Transverse colon (tissue), 4 donors: ENCODE results near the gene LRSAM1. TPM values are rescaled to one million over a fixed set of nuclear protein-coding genes. Genes with fewer than 3 reads are reported as not detected.

ENCODE experiments used
- DNase-seq: peaks from one replicate; pipeline ENCODE4 v3.0.0-alpha.2; 2019
- H3K27ac ChIP-seq, 4 donors: fragments of 200-600 bp; sonication (generic); 2 replicates each; pipeline ENCODE4 v1.5.1; 2016 to 2018; ENCODE audit warnings: inconsistent platforms in 4 of 4
- H3K27me3 ChIP-seq: fragments of 200-600 bp; sonication (generic); 2 replicates; pipeline ENCODE4 v1.5.1; 2017; ENCODE audit warnings: inconsistent platforms
- H3K36me3 ChIP-seq, 4 donors: fragments of 200-600 bp; sonication (generic); 2 replicates each; pipeline ENCODE4 v1.5.1; 2017 to 2019; ENCODE audit warnings: inconsistent platforms in 4 of 4
- H3K4me1 ChIP-seq, 4 donors: fragments of 200-600 bp; sonication (generic); 2 replicates each; pipeline ENCODE4 v1.5.1; 2017 to 2020; ENCODE audit warnings: inconsistent platforms in 4 of 4
- H3K4me3 ChIP-seq, 4 donors: fragments of 200-600 bp; sonication (generic); 1 replicate in 1 of 4; 2 replicates in 3 of 4; pipeline versions ENCODE4 v1.5.1 to v1.6.1; 2017 to 2019; ENCODE audit warnings: inconsistent platforms in 4 of 4
- H3K9me3 ChIP-seq, 2 donors: fragments of 200-600 bp; sonication (generic); 2 replicates each; pipeline ENCODE4 v1.5.1; 2017 to 2019; ENCODE audit warnings: inconsistent platforms in 2 of 2
- EP300 ChIP-seq: sonication (generic); formaldehyde crosslinking; IDR thresholded peaks from one replicate; pipeline ENCODE4 v1.6.1; 2017; ENCODE audit warnings: antibody characterized with exemption, low read depth
- POLR2A ChIP-seq: fragments of 450-650 bp; IDR thresholded peaks from one replicate; pipeline ENCODE4 v1.6.1; 2016; ENCODE audit warnings: antibody characterized with exemption, mild to moderate bottlenecking, moderate library complexity
- POLR2AphosphoS5 ChIP-seq, 3 donors: sonication (generic); formaldehyde crosslinking; IDR thresholded peaks; one replicate each; pipeline ENCODE4 v1.6.1; 2016; ENCODE audit warnings: antibody characterized with exemption in 3 of 3
- WGBS, 2 donors: methylation state at CpG; one replicate each; pipeline ENCODE4 v1.1.5; 2018; ENCODE audit warnings: low coverage in 1 of 2; 5-methylcytosine and 5-hydroxymethylcytosine counted together
- in situ Hi-C, 4 donors: fragments of 200-750 bp; cut with MboI; loops; one replicate each; pipeline versions ENCODE4 v1.15.0 to v1.15.1; 2017; ENCODE audit warnings: low sequenced_read_pairs in 3 of 4, low pct_ligation_motif_present in 1 of 4, low pct_unique_long_range_greater_than_20kb in 1 of 4
- intact Hi-C: fragments of 100-400 bp; cut with DNase I; formaldehyde crosslinking; loops from one replicate; pipeline ENCODE4 v1.15.1; 2023; ENCODE audit warnings: low total_unique reads
- total RNA-seq, 4 donors: library from RNA; depleted of rRNA; stranded (reverse); fragments of >200 nt; gene quantifications; one replicate each; pipeline ENCODE4 v1.1.0, GENCODE V29; 2016
- TF ChIP-seq, protein P1 (sequence below), 5 experiments: fragments of 200-600 bp in 3 of 5; fragments of 450-650 bp in 2 of 5; sonication (generic) in 3 of 5; IDR thresholded peaks; 1 replicate in 2 of 5; 2 replicates in 3 of 5; pipeline ENCODE4 v1.5.1; 2016 to 2017; ENCODE audit warnings: antibody characterized with exemption in 5 of 5, inconsistent platforms in 3 of 5, mild to moderate bottlenecking in 2 of 5, moderate library complexity in 1 of 5

The LRSAM1 gene
- total RNA-seq, 4 donors from 2014 or later: 16.2 to 39.2 (median 26.2) TPM

DNA sequence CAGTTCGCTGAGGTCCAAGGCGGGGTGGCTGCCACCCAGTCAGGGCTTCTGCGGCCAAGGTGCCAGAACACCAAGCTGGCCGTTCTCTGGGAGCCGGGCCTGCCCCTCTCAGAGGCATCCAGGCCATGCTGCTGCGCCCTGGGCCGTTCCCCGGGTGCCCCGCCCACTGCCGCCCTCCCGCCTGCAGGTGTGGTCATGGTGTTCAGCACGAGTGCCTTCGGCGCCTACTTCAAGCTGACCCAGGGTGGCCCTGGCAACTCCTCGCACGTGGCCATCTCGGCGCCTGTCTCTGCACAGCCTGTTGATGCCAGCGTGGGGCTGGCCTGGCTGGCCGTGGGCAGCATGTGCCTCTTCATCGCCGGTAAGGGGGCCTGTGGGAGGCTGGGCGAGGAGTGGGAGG, 46.7 kb upstream of the LRSAM1 start:
- Histone ChIP-seq H3K27me3 (no peaks in the 10 kb centered on the region), H3K36me3 (peaks cover 0 to 5% (median 0%) of the 10 kb centered on the region in 4 donors), H3K4me1 (no peaks in the 10 kb centered on the region), H3K4me3 (no peak overlapping the region), H3K27ac (no peak overlapping the region), H3K9me3 (no peaks in the 10 kb centered on the region)
- TF ChIP-seq, protein P1, sequence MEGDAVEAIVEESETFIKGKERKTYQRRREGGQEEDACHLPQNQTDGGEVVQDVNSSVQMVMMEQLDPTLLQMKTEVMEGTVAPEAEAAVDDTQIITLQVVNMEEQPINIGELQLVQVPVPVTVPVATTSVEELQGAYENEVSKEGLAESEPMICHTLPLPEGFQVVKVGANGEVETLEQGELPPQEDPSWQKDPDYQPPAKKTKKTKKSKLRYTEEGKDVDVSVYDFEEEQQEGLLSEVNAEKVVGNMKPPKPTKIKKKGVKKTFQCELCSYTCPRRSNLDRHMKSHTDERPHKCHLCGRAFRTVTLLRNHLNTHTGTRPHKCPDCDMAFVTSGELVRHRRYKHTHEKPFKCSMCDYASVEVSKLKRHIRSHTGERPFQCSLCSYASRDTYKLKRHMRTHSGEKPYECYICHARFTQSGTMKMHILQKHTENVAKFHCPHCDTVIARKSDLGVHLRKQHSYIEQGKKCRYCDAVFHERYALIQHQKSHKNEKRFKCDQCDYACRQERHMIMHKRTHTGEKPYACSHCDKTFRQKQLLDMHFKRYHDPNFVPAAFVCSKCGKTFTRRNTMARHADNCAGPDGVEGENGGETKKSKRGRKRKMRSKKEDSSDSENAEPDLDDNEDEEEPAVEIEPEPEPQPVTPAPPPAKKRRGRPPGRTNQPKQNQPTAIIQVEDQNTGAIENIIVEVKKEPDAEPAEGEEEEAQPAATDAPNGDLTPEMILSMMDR (IDR thresholded peaks at IDR 0.05): no peak
- TF ChIP-seq POLR2A (no peak), EP300 (no peak), POLR2AphosphoS5 (IDR thresholded peaks at IDR 0.05) (no peak)
- no peak for DNase-seq
- intact Hi-C loops: no loop called here
- in situ Hi-C loops: no loop called here
- whole genome bisulfite sequencing, 2 donors: 89% methylated on average over 21 of the region's 23 CpGs; no CpG with 5 or more reads in 1 of the 2 donors

DNA sequence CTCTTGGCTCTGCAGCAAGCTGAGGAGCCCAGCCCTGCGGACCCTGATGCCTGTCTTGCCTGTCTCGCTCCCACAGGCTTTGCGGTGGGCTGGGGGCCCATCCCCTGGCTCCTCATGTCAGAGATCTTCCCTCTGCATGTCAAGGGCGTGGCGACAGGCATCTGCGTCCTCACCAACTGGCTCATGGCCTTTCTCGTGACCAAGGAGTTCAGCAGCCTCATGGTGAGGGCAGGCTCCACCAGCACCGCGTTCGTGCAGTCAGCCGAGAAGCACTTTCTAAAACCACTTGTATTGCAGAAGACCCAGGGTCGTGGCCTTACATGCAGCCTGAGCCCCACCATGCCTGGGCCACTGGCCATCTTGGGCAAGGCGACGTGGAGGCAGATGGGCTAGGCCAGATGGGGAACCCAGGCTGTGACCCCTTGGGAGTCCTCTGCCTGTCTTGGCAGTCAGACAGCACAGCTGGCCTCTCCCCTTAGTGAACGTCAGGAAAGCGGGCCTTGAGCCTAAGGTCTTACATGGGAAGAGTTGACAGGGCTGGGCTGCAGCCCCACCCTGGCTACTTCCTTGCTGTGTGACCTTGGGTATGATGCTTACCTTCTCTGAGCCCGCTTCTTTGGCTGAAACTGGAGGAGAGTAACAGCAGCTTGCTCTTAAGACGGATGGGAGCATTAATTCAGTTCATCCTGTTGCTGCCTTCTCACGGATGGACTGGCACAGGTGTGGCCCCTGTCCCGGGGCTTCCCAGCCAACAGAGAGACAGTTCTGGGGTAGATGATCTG, 45.8 kb upstream of the LRSAM1 start:
- Histone ChIP-seq H3K27ac (no peak overlapping the region), H3K27me3 (no peaks in the 10 kb centered on the region), H3K9me3 (no peaks in the 10 kb centered on the region), H3K36me3 (peaks cover 0 to 5% (median 0%) of the 10 kb centered on the region in 4 donors), H3K4me1 (no peaks in the 10 kb centered on the region), H3K4me3 (no peak overlapping the region)
- TF ChIP-seq POLR2AphosphoS5 (IDR thresholded peaks at IDR 0.05) (no peak), EP300 (no peak), POLR2A (no peak)
- TF ChIP-seq, protein P1 (IDR thresholded peaks at IDR 0.05): no peak
- in situ Hi-C loops (no loop called here), intact Hi-C loops (no loop called here)
- DNase-seq: no peak
- 98% methylated on average over 20 of the region's 20 CpGs; no CpG with 5 or more reads in 1 of the 2 donors for WGBS, 2 donors

DNA sequence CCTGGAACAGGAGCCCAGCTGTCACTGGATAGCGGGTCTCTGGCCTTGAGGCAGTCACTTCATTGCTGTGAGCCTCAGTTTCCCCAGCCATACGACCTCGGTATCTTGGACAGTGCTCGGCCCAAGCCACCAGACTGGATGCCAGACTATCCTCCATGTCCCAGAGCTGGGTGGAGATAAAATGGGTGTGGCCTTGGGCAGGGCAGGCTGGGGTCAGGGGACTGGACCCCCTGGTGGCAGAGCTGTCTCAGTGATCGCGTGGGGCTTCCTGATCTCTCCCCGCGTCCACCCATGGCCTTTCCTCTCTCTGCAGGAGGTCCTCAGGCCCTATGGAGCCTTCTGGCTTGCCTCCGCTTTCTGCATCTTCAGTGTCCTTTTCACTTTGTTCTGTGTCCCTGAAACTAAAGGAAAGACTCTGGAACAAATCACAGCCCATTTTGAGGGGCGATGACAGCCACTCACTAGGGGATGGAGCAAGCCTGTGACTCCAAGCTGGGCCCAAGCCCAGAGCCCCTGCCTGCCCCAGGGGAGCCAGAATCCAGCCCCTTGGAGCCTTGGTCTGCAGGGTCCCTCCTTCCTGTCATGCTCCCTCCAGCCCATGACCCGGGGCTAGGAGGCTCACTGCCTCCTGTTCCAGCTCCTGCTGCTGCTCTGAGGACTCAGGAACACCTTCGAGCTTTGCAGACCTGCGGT, 44.4 kb upstream of the LRSAM1 start:
- Histone ChIP-seq H3K4me3 (no peak overlapping the region), H3K27me3 (no peaks in the 10 kb centered on the region), H3K4me1 (no peaks in the 10 kb centered on the region), H3K27ac (no peak overlapping the region), H3K9me3 (no peaks in the 10 kb centered on the region), H3K36me3 (peaks cover 0 to 5% (median 0%) of the 10 kb centered on the region in 4 donors)
- TF ChIP-seq POLR2A (no peak), POLR2AphosphoS5 (IDR thresholded peaks at IDR 0.05) (no peak), EP300 (no peak)
- TF ChIP-seq, protein P1 (IDR thresholded peaks at IDR 0.05): no peak
- DNase-seq: no peak
- 88 to 92% methylated on average over 9 to 12 of the region's 13 CpGs for WGBS, 2 donors
- intact Hi-C loops: no loop called here
- in situ Hi-C loops: no loop called here

DNA sequence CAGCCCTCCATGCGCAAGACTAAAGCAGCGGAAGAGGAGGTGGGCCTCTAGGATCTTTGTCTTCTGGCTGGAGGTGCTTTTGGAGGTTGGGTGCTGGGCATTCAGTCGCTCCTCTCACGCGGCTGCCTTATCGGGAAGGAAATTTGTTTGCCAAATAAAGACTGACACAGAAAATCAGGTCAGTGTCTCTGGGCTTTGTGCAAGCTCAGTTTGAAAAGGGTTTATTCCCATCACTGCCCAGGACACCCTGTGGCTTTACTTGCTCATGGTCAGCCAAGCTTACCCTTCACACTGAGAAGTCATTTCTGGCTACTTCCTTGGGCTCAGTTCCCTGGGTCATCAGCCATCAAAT, 43.8 kb upstream of the LRSAM1 start:
- no peaks in the 10 kb centered on the region for H3K27me3 ChIP-seq
- H3K27ac ChIP-seq: no peak overlapping the region
- peaks cover 0 to 5% (median 0%) of the 10 kb centered on the region in 4 donors for H3K36me3 ChIP-seq
- H3K4me3 ChIP-seq: no peak overlapping the region
- in situ Hi-C loops: no loop called here
- TF ChIP-seq POLR2A (no peak), EP300 (no peak)
- TF ChIP-seq, protein P1 (IDR thresholded peaks at IDR 0.05): no peak
- no peaks in the 10 kb centered on the region for H3K9me3 ChIP-seq
- no peak for DNase-seq
- intact Hi-C loops: no loop called here
- 86% methylated on average over 6 of the region's 6 CpGs; no CpG with 5 or more reads in 1 of the 2 donors for WGBS, 2 donors
- H3K4me1 ChIP-seq: no peaks in the 10 kb centered on the region
